Glutamatergic neuron (in vitro differentiated cells): ENCODE results near the gene ASB16. TPM values are rescaled to one million over a fixed set of nuclear protein-coding genes. Genes with fewer than 3 reads are reported as not detected.
A peak's percentile ranks its signal among the peaks of the same experiment; 100 is the strongest.

Experiments
- DNase-seq: peaks from one replicate; pipeline ENCODE4 v3.0.0; 2022
- H3K27ac Mint-ChIP-seq: one replicate; pipeline ENCODE4 v1.8.0; 2020; ENCODE audit warnings: mild to moderate bottlenecking, mixed read lengths, inconsistent platforms; ENCODE audit not compliant: unreplicated experiment
- H3K27me3 Mint-ChIP-seq: one replicate; pipeline ENCODE4 v1.8.0; 2020; ENCODE audit warnings: mild to moderate bottlenecking, moderate library complexity, mixed read lengths, inconsistent platforms; ENCODE audit not compliant: unreplicated experiment
- H3K36me3 Mint-ChIP-seq: one replicate; pipeline ENCODE4 v1.8.0; 2020; ENCODE audit warnings: mild to moderate bottlenecking, mixed read lengths, inconsistent platforms; ENCODE audit not compliant: unreplicated experiment
- H3K4me1 Mint-ChIP-seq: one replicate; pipeline ENCODE4 v1.8.0; 2020; ENCODE audit warnings: mild to moderate bottlenecking, low read depth, mixed read lengths, inconsistent platforms; ENCODE audit not compliant: unreplicated experiment
- H3K4me3 Mint-ChIP-seq: one replicate; pipeline ENCODE4 v1.8.0; 2020; ENCODE audit warnings: mild to moderate bottlenecking, mixed read lengths, inconsistent platforms; ENCODE audit not compliant: unreplicated experiment
- H3K9me3 Mint-ChIP-seq: one replicate; pipeline ENCODE4 v1.8.0; 2020; ENCODE audit warnings: mild to moderate bottlenecking, moderate library complexity, mixed read lengths, inconsistent platforms; ENCODE audit not compliant: unreplicated experiment
- total RNA-seq: library from RNA; stranded (reverse); fragmentation: NEBNext Ultra II Directional; extraction: Animal tissue kit (Norgen Biotek cat#: 25700); gene quantifications from one replicate; pipeline ENCODE4 v1.2.1, GENCODE V29; 2021; ENCODE audit not compliant: unreplicated experiment
- TF ChIP-seq, protein P1 (sequence below): fragments of 200-600 bp; sonication (generic); IDR thresholded peaks from one replicate; pipeline ENCODE4 v1.5.0; 2021; ENCODE audit not compliant: partially characterized antibody, unreplicated experiment

ASB16 gene
- total RNA-seq, 1 donor from 2014 or later = not detected

DNA sequence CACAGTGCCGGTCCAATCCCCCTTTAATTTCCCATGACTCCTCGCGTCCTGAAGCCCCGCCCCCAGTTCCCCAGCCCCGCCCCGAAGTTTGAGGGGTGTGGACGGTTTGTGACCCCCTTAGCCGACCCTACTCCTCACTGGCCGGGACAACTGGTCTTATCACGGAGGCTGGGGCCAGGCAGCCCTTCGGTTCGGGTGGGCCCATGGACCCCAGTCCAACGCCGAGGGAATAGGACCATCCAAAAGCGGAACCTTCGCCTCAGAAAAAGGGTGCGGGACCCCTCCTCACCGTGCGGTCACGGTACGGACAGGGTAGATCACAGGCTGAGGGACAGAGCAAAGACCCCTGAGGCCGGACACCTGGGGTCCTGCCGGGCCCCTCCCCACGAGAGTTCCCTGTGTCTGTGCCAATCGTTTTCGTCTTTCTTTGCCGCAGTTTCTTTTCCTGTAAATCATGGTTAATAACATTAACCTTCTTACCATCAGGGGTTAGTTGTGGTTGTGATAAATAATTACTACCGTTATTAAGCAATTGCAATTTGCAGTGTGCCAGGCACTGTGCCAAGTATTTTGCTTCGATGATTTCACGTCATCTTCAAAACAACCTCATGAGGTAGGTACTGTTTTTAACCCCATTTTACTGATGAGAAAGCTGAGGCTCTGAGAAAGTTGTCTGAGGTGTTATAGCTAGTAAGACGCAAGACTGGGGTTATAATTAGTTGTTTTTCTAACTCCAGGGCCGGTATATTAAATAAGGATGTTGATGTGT, 16.8 kb downstream of the ASB16 start:
- peaks cover 6% of the 10 kb centered on the region for H3K9me3 Mint-ChIP-seq
- peak overlapping the region; percentile 95 for H3K27ac Mint-ChIP-seq

DNA sequence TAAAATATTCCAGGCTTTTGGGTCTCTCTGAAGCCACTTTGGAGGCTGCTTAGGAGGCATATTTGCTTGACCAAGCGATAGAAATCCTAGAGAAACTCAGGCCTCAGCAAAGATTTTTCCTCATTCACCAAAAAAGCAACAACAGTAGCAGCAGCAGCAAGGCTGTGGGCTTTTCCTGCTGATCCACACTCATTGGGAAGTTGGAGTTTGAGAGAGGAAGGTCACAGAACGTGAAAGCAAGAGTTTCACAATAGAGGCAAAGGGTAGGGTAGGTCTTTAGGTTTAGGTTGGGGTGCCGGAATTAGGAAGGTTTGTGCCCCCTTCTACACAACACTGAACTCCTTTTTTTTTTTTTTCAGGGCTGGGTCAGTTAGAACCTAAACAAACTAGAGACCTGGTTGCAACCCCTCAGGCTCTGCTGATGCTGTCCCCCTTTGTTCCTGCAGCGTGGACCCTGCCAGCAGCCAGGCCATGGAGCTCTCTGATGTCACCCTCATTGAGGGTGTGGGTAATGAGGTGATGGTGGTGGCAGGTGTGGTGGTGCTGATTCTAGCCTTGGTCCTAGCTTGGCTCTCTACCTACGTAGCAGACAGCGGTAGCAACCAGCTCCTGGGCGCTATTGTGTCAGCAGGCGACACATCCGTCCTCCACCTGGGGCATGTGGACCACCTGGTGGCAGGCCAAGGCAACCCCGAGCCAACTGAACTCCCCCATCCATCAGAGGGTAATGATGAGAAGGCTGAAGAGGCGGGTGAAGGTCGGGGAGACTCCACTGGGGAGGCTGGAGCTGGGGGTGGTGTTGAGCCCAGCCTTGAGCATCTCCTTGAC, 18.3 kb downstream of the ASB16 start:
- peaks cover 10% of the 10 kb centered on the region for H3K4me1 Mint-ChIP-seq
- H3K9me3 Mint-ChIP-seq = peaks cover 6% of the 10 kb centered on the region
- TF ChIP-seq, protein P1, sequence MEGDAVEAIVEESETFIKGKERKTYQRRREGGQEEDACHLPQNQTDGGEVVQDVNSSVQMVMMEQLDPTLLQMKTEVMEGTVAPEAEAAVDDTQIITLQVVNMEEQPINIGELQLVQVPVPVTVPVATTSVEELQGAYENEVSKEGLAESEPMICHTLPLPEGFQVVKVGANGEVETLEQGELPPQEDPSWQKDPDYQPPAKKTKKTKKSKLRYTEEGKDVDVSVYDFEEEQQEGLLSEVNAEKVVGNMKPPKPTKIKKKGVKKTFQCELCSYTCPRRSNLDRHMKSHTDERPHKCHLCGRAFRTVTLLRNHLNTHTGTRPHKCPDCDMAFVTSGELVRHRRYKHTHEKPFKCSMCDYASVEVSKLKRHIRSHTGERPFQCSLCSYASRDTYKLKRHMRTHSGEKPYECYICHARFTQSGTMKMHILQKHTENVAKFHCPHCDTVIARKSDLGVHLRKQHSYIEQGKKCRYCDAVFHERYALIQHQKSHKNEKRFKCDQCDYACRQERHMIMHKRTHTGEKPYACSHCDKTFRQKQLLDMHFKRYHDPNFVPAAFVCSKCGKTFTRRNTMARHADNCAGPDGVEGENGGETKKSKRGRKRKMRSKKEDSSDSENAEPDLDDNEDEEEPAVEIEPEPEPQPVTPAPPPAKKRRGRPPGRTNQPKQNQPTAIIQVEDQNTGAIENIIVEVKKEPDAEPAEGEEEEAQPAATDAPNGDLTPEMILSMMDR = no peak
- peaks cover 15% of the 10 kb centered on the region for H3K27me3 Mint-ChIP-seq
- H3K36me3 Mint-ChIP-seq = no peaks in the 10 kb centered on the region
- DNase-seq = no peak
- peak overlapping the region; percentile 99 for H3K4me3 Mint-ChIP-seq
- no peak overlapping the region for H3K27ac Mint-ChIP-seq

More for the DNA sequence above, 16.8 kb downstream of the ASB16 start:
- peak overlapping the region; percentile 99 for H3K4me3 Mint-ChIP-seq
- no peaks in the 10 kb centered on the region for H3K36me3 Mint-ChIP-seq
- H3K27me3 Mint-ChIP-seq = peaks cover 15% of the 10 kb centered on the region
- TF ChIP-seq, protein P1 = no peak
- no peak for DNase-seq
- H3K4me1 Mint-ChIP-seq = peaks cover 10% of the 10 kb centered on the region

DNA sequence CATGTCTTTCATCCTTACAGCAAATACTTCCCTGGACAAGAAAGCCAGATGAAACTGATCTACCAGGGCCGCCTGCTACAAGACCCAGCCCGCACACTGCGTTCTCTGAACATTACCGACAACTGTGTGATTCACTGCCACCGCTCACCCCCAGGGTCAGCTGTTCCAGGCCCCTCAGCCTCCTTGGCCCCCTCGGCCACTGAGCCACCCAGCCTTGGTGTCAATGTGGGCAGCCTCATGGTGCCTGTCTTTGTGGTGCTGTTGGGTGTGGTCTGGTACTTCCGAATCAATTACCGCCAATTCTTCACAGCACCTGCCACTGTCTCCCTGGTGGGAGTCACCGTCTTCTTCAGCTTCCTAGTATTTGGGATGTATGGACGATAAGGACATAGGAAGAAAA, 20.0 kb downstream of the ASB16 start:
- Mint-ChIP-seq H3K27me3 (peaks cover 14% of the 10 kb centered on the region), H3K9me3 (peaks cover 6% of the 10 kb centered on the region), H3K27ac (no peak overlapping the region), H3K4me3 (peak overlapping the region; percentile 28), H3K4me1 (peaks cover 7% of the 10 kb centered on the region), H3K36me3 (no peaks in the 10 kb centered on the region)
- DNase-seq = no peak
- TF ChIP-seq, protein P1 = no peak

DNA sequence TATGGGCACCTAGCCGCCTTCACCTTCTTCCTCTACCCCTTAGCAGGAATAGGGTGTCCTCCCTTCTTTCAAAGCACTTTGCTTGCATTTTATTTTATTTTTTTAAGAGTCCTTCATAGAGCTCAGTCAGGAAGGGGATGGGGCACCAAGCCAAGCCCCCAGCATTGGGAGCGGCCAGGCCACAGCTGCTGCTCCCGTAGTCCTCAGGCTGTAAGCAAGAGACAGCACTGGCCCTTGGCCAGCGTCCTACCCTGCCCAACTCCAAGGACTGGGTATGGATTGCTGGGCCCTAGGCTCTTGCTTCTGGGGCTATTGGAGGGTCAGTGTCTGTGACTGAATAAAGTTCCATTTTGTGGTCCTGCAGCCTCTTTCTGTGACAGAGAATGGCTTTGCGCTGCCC, 20.9 kb downstream of the ASB16 start:
- no peak for DNase-seq
- H3K9me3 Mint-ChIP-seq = peaks cover 6% of the 10 kb centered on the region
- TF ChIP-seq, protein P1 = no peak
- no peak overlapping the region for H3K4me3 Mint-ChIP-seq
- peak overlapping the region; percentile 66 for H3K27ac Mint-ChIP-seq
- H3K36me3 Mint-ChIP-seq = no peaks in the 10 kb centered on the region
- peaks cover 7% of the 10 kb centered on the region for H3K4me1 Mint-ChIP-seq
- H3K27me3 Mint-ChIP-seq = peaks cover 13% of the 10 kb centered on the region

DNA sequence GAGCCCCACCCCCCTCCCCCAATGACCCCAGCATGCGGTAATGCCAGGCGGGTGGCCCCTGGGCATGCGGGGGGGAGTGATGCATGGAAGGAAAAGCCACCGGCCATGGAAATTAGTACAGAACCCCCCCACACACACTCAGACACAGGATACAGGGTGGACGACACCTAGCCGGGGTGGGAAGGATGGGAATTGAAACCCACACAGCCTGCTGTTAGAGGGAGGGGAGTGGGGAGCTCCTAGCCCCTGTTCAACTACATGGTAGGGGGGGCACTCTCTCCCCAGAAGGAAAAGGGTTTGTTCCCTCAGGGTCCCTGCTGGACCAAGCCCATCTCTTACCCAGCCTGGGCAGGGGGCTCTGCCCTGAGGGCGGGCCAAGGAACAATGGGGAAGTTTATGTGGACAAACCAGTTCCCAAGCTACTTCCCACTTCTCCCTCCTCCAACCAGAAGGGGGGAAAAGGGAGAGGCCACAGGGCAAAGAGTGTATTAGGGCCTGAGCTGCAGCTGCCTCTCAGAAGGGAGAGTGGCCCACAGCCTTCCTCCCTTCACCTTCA, 21.5 kb downstream of the ASB16 start:
- peaks cover 7% of the 10 kb centered on the region for H3K27me3 Mint-ChIP-seq
- H3K9me3 Mint-ChIP-seq = peaks cover 2% of the 10 kb centered on the region
- DNase-seq = no peak
- TF ChIP-seq, protein P1 = no peak
- H3K4me1 Mint-ChIP-seq = peaks cover 7% of the 10 kb centered on the region
- H3K36me3 Mint-ChIP-seq = no peaks in the 10 kb centered on the region
- no peak overlapping the region for H3K27ac Mint-ChIP-seq
- no peak overlapping the region for H3K4me3 Mint-ChIP-seq
